Measurements from ENCODE around the gene HHIP.

HHIP gene

GRCh38 chr4:144656850-144657249 lies 10.9 kb downstream of the HHIP start:
- no peak for DNase-seq

GRCh38 chr4:144658015-144658567 lies 12.1 kb downstream of the HHIP start:
- no peak for DNase-seq

DNA sequence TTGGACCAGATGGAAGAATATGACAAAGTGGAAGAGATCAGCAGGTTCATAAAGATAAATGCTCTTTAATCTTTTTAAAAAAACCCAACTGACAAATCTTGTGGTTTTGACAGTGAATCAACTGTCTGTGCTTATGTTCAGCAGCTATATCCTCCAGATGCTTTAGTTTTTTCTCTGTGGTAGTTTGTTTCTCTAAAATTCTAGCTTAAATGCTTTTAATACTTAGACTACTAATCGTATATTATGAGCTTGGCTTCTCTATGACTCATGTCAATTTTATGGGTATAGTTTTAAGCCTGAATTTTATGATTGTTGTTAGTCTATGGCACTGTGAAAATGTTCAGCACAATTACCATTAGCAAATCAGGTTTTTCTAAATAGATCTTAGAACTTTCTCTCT lies 12.9 kb downstream of the HHIP start:
- DNase-seq, result no peak

DNA sequence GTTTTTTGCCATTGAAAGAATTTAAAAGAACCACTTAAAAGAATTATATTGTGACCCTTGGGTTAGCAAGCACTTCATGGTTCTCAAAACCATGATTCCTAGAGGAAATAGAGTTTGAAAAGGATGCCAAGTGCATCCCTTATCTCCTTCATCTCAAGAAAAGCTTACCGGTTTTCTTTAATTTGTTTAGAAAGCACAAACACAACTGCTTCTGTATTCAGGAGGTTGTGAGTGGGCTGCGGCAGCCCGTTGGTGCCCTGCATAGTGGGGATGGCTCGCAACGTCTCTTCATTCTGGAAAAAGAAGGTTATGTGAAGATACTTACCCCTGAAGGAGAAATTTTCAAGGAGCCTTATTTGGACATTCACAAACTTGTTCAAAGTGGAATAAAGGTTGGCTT lies 13.5 kb downstream of the HHIP start:
- DNase-seq, result no peak

DNA sequence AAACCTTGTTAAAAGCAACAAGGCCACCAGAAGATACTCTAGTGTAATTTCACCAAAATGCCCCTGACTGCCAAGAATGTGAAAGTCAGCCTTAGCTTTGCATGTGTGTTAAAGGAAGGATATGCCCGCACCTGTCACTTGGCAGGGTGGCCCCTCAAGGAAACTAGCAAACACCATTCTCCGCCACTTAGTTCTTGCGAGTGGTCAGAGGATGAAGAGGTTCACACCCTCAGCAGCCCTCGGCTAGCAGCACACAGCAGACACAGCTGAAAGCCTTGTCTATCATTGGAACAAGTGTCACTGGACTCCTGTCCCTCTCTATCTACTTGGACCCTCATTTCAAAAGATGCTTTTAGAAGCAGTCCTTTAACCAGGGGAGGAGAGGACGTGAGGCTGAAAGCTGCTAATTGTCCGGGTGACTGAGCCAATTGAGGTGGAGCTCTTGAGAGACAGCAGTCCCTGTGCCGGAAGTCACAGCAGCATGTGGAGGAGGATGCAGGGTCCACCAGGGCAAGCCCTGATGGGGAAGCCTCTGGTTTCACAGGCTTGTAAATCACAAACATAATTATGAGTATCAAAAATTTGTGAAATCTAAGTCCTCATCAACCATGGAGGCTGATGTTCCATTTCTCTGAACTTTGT lies 18.0 kb downstream of the HHIP start:
- DNase-seq, result no peak

GRCh38 chr4:144666539-144667175 lies 20.7 kb downstream of the HHIP start:
- DNase-seq, result no peak

DNA sequence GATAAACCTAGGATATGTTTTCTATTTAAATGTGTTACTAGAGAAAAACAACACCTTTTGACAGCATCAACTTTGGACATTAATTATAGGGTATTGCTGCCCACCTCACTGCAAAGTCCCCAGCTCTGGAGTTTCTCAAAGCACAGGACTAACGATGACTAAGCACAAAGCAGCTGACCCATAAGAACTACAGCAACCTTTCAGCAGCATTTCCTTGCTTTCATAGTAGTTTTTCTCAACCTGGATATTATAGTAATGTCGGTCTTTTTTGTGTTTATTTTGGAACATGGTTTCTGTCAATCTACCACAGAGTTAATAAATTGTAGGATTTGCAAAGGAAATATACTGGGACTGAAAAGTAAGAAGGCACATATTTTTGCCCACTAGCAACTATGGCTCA lies 21.5 kb downstream of the HHIP start:
- no peak for DNase-seq

- no peak for DNase-seq
Measured at GRCh38 chr4:144670776-144671175, 24.8 kb downstream of the HHIP start.

- no peak for DNase-seq
Measured at GRCh38 chr4:144674711-144675110, 28.8 kb downstream of the HHIP start.

GRCh38 chr4:144681806-144682205 lies 35.9 kb downstream of the HHIP start:
- no peak for DNase-seq

- DNase-seq, result no peak
Measured at GRCh38 chr4:144683516-144683915, 37.6 kb downstream of the HHIP start.

GRCh38 chr4:144685911-144686310 lies 40.0 kb downstream of the HHIP start:
- no peak for DNase-seq

DNA sequence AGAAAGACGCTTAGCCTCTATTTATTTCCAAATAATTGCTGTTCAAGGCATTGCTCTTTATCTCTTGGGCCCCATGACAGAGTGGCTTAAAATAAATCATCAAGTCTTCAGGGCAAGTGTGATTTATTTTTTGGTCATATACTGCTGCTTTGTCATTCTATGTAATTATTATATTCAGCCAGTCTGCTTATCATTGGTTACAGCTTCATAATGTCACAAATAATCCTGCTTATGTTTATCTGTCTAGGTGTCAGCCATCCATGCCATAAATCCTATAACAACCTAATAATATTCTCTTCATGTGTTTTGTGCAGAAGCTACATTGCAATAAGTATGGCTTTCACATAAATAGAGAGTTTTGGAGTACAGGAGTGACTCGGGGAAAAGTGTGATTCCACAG lies 41.0 kb downstream of the HHIP start:
- no peak for DNase-seq

- no peak for DNase-seq
Measured at GRCh38 chr4:144687466-144687865, 41.5 kb downstream of the HHIP start.

GRCh38 chr4:144688035-144688569 lies 42.1 kb downstream of the HHIP start:
- no peak for DNase-seq

GRCh38 chr4:144689125-144689524 lies 43.2 kb downstream of the HHIP start:
- DNase-seq, result no peak

- no peak for DNase-seq
Measured at GRCh38 chr4:144695721-144696120, 49.8 kb downstream of the HHIP start.

DNA sequence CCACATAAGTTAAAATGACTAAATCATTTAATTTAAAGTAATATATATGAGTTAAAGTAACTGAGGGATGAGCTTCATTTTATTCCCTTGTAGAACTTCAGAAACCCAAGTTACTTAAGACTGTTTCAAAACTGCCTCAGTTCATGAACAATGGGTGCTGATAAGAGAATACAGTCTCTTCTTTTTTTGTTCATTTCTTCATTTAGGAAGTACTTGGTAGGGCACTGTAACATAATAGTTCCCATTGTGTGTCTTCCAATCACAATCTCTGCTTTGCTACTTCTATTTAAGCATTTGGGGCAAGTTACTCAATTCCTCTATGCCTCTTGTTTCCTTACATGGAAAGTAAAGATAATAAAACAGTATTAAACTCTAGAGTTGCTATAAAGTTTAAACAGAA lies 50.4 kb downstream of the HHIP start:
- no peak for DNase-seq

DNA sequence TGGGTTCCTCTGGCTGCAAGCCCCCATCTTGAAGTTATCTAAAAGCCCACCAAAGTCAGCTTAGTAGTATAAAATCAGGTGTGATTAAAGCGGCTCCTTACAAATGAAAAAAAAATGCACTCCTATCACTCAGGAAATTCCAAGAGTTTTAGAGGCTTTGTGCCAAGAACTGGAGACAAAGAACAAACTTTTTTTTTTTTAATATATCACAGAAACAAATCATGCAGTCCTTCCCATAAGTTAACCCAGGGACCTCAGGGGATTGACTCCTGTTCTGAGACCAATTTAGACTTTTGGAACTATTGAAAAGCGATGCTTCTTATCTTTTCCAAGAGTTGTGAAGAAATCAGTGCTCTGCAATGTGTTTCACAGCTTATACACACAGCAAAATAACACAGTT lies 53.6 kb downstream of the HHIP start:
- DNase-seq, result no peak

GRCh38 chr4:144701683-144702233 lies 55.8 kb downstream of the HHIP start:
- no peak for DNase-seq

DNA sequence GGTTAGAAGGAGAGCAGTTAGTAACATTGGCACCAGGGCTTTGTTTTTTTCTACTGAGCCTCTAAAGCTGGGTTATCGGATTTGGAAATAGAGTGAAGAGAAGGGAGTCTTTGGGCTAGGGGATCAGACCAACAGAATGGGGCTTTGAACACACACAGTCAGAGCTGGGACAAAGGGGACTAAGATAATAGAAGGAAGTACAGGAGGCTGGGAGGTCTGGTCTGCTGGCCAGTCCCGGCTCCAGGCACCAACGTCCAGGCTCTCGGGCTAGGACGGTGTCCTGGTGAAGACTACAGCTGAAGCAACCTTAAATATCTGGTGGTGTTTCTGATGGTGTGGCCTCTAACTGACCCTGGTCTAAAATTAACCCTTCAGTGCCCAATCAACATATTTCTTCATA lies 57.5 kb downstream of the HHIP start:
- no peak for DNase-seq

GRCh38 chr4:144705601-144706590 lies 59.9 kb downstream of the HHIP start:
- DNase-seq, result no peak

DNA sequence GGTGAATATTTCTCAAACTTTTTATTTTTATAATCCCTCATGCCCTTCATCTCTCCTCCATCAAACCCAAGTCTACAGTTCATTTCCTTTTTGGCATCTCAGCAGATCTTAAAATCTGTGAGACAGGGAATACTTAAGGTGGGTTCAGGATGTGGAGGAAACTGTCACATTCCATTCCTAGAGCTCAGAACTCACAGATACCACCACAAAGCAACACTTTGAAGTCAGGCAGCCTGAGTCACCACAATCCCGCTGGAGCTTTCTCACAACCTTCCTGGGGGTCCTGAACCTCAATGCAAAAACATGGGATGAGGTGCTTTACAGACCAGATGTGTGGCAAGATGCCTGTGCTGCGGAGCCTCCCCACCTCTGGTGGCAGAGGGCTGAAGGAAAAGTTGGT lies 63.2 kb downstream of the HHIP start:
- DNase-seq, result no peak

Data from cerebellar nuclear complex (tissue), 1 donor.